HepG2 (cell line): ENCODE data around the gene PYGB. TPM values are rescaled to one million over a fixed set of nuclear protein-coding genes. Genes with fewer than 3 reads are reported as not detected.

Experiments
- ATAC-seq: fragments of 200-7000 bp; cut with Tn5 transposase; 3 replicates; pipeline ENCODE4 v1.9.1; 2020; ENCODE audit warnings: mild to moderate bottlenecking, moderate library complexity
- BruUV-seq: library from RNA; stranded (reverse); fragments of 400-500 nt; replicated peaks from 2 replicates; lab custom pipeline; 2021; lab: Mats Ljungman, UMichigan
- CTCF ChIA-PET: fragments of 300-600 bp; formaldehyde crosslinking; extraction: SDS; loops from one replicate; lab custom pipeline; 2021; ENCODE audit warnings: low total read pairs, inconsistent platforms, low intra/inter-chr PET ratio; lab: Yijun Ruan, JAX
- POLR2A ChIA-PET: fragments of 350-600 bp; sonication (Branson Sonifier 250); formaldehyde crosslinking; loops from one replicate; lab custom pipeline; 2020; ENCODE audit warnings: antibody characterized with exemption, inconsistent platforms; lab: Yijun Ruan, JAX
- DNase-seq: peaks from one replicate; pipeline ENCODE4 v3.0.0-alpha.2; 2015; ENCODE audit warnings: low spot score
- FAIRE-seq: peaks from 3 replicates; lab custom pipeline; 2011; peaks lifted over from hg19 to GRCh38; lab: Jason Lieb, UNC
- H2AFZ ChIP-seq: one replicate; pipeline ENCODE4 v1.6.1; 2011; ENCODE audit warnings: low read length, inconsistent platforms
- H3K27ac ChIP-seq: fragments of 300-600 bp; 3 replicates; pipeline ENCODE4 v1.8.0; 2011; ENCODE audit warnings: mixed run types, mild to moderate bottlenecking, mixed read lengths, low read length, inconsistent platforms; ENCODE audit not compliant: insufficient read depth; ENCODE audit errors: extremely low read length
- H3K27me3 ChIP-seq, 2 experiments: fragments of 200-600 bp in 1 of 2; 2 replicates in 1 of 2; 3 replicates in 1 of 2; pipeline versions ENCODE4 v1.6.0 to v1.8.0; 2011; ENCODE audit warnings: low read length in 2 of 2, mild to moderate bottlenecking in 2 of 2, moderate library complexity in 2 of 2, inconsistent platforms in 1 of 2; ENCODE audit not compliant: insufficient read depth in 2 of 2, control insufficient read depth in 1 of 2
- H3K36me3 ChIP-seq, 2 experiments: fragments of 200-600 bp in 1 of 2; replicated peaks in 1 of 2; 2 replicates in 1 of 2; 3 replicates in 1 of 2; pipeline versions ENCODE4 v1.5.1 to v1.8.0; 2011; ENCODE audit warnings: low read length in 2 of 2, inconsistent platforms in 1 of 2; ENCODE audit not compliant: insufficient read depth in 2 of 2, control insufficient read depth in 1 of 2
- H3K4me1 ChIP-seq: 2 replicates; pipeline ENCODE4 v1.5.1; 2012; ENCODE audit warnings: low read length, inconsistent platforms; ENCODE audit not compliant: insufficient read depth
- H3K4me2 ChIP-seq: 2 replicates; pipeline ENCODE4 v1.6.0; 2011; ENCODE audit warnings: low read depth, low read length, inconsistent platforms
- H3K4me3 ChIP-seq, 3 experiments: fragments of 200-600 bp in 1 of 3; sonication (generic), shearing (Covaris generic) in 1 of 3; replicated peaks in 1 of 3; 2 replicates each; pipeline ENCODE4 v1.5.1; 2011 to 2016; ENCODE audit warnings: low read length in 3 of 3, inconsistent platforms in 2 of 3, low read depth in 2 of 3, mild to moderate bottlenecking in 2 of 3, control low read depth in 1 of 3, mixed read lengths in 1 of 3; ENCODE audit not compliant: insufficient read depth in 1 of 3
- H3K79me2 ChIP-seq: one replicate; pipeline ENCODE4 v1.6.1; 2011; ENCODE audit warnings: low read length, inconsistent platforms; ENCODE audit not compliant: insufficient read depth
- H3K9ac ChIP-seq: 2 replicates; pipeline ENCODE4 v1.6.0; 2011; ENCODE audit warnings: mild to moderate bottlenecking, low read depth, low read length, inconsistent platforms; ENCODE audit not compliant: insufficient read depth
- H3K9me3 ChIP-seq: 2 replicates; pipeline ENCODE4 v1.5.1; 2012; ENCODE audit warnings: mild to moderate bottlenecking, low read length
- H4K20me1 ChIP-seq: 2 replicates; pipeline ENCODE4 v1.6.0; 2011; ENCODE audit warnings: inconsistent platforms, mild to moderate bottlenecking, low read length, moderate library complexity; ENCODE audit not compliant: insufficient read depth
- MTF1 ChIP-seq: sonication (generic); formaldehyde crosslinking; IDR thresholded peaks from 2 replicates; pipeline ENCODE4 v1.5.0; 2020; ENCODE audit warnings: missing genetic modification reagents
- ZNF770 ChIP-seq: sonication (generic); formaldehyde crosslinking; IDR thresholded peaks from 2 replicates; pipeline ENCODE4 v1.5.0; 2020; ENCODE audit warnings: mild to moderate bottlenecking, missing genetic modification reagents
- WGBS: methylation state at CpG from one replicate; pipeline ENCODE4 v1.1.6; 2017; ENCODE audit warnings: low lambda C conversion rate; 5-methylcytosine and 5-hydroxymethylcytosine counted together
- in situ Hi-C: cut with HindIII; loops from 2 replicates; pipeline ENCODE4 v1.10.0; 2017; ENCODE audit warnings: low pct_unique_long_range_greater_than_20kb; ENCODE audit not compliant: extremely low pct_ligation_motif_present
- intact Hi-C: fragments of 100-400 bp; cut with micrococcal nuclease; formaldehyde crosslinking; loops from one replicate; pipeline ENCODE4 v1.10.0; 2022; ENCODE audit not compliant: unreplicated experiment
- polyA plus RNA-seq, 8 experiments: library from polyadenylated mRNA; depleted of rRNA in 3 of 8; stranded (reverse) in 7 of 8; unstranded in 1 of 8; fragments of >200 nt; fragmentation: Illumina TruSeq in 4 of 8; extraction: Trizol in 4 of 8; gene quantifications; 2 replicates each; pipeline versions ENCODE4 v1.2.1 to v1.2.3, GENCODE V29; 2011 to 2016; ENCODE audit warnings: low read depth in 4 of 8, missing spikeins in 1 of 8, mixed read lengths in 1 of 8; ENCODE audit not compliant: insufficient read depth in 1 of 8
- total RNA-seq, 5 experiments: library from RNA; depleted of rRNA; stranded (reverse); fragments of >200 nt; fragmentation: Illumina TruSeq; extraction: Trizol; gene quantifications; 2 replicates each; pipeline ENCODE4 v1.2.3, GENCODE V29; 2016; ENCODE audit warnings: low read depth in 1 of 5
- TF ChIP-seq, protein P1 (sequence below), 2 experiments: fragments of 450-650 bp in 1 of 2; sonication (generic) in 1 of 2; formaldehyde crosslinking in 1 of 2; IDR thresholded peaks; 2 replicates each; pipeline versions ENCODE4 v1.6.1 to v1.8.0; 2016 to 2022; ENCODE audit warnings: antibody characterized with exemption in 1 of 2, mild to moderate bottlenecking in 1 of 2, missing genetic modification reagents in 1 of 2

The PYGB gene
- total and polyA plus RNA-seq, 2 of the 13 experiments (the other 11 are each of a cell fraction or from before 2014, with no cell fraction given) = 24.2 to 86.3 TPM

DNA sequence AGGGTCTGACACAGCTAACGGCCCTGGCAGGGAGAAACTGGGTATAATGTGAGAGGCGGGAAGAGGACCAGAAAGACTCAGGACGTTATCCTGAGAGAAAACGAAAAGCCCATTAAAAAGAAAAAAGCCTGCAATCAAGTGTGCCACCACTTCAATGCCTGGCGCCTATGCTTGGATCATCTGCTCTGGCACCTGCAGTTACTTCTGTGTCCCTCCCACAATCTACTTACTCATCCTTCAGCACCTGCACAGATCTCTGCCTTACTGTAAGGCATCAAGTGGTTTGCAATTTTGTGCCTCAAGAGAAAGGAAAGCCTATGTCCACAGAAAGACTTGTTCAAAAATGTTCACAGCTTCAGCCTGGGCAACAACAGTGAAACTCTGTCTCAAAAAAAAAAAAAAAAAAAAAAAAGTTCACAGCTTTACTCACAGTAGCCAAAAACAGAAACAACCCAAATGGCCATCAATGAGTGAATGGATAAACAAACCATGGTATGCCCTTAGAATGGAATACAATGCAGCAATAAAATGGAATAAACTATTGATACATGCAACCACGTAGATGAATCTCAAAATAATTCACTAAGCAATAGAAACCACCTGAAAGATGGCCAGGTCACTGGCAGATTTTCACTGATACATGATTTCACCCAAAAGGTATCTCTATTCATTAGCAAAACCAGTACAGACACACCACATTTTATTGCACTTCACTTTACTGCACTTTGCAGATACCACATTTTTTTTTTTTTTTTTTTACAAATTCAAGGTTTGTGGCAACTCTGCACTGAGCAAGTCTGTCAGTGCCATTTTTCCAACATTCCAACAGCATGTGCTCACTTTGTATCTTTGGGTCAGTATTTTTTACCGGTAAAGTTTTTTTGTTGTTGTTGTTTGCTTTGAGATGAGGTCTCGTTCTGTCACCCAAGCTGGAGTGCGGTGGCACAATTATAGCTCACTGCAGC is 94.1 kb downstream of the PYGB start:
- no peaks in the 10 kb centered on the region for H3K9me3 ChIP-seq
- H2AFZ ChIP-seq = no peak overlapping the region
- intact Hi-C loops = no loop called here
- DNase-seq (no peak), FAIRE-seq (no peak), ATAC-seq (no peak)
- no peak overlapping the region for H3K9ac ChIP-seq
- peaks cover 4% of the 10 kb centered on the region; the same call in 1 of the 2 replicates for H4K20me1 ChIP-seq
- no peaks in the 10 kb centered on the region for H3K27me3 ChIP-seq
- H3K4me3 ChIP-seq = no peak overlapping the region
- no peak overlapping the region for H3K27ac ChIP-seq
- H3K4me2 ChIP-seq = no peak overlapping the region
- TF ChIP-seq ZNF770 (CRISPR knock-in tag) (peak; percentile 50; the same call in 1 of the 2 replicates), MTF1 (CRISPR knock-in tag) (no peak)
- TF ChIP-seq, protein P1, sequence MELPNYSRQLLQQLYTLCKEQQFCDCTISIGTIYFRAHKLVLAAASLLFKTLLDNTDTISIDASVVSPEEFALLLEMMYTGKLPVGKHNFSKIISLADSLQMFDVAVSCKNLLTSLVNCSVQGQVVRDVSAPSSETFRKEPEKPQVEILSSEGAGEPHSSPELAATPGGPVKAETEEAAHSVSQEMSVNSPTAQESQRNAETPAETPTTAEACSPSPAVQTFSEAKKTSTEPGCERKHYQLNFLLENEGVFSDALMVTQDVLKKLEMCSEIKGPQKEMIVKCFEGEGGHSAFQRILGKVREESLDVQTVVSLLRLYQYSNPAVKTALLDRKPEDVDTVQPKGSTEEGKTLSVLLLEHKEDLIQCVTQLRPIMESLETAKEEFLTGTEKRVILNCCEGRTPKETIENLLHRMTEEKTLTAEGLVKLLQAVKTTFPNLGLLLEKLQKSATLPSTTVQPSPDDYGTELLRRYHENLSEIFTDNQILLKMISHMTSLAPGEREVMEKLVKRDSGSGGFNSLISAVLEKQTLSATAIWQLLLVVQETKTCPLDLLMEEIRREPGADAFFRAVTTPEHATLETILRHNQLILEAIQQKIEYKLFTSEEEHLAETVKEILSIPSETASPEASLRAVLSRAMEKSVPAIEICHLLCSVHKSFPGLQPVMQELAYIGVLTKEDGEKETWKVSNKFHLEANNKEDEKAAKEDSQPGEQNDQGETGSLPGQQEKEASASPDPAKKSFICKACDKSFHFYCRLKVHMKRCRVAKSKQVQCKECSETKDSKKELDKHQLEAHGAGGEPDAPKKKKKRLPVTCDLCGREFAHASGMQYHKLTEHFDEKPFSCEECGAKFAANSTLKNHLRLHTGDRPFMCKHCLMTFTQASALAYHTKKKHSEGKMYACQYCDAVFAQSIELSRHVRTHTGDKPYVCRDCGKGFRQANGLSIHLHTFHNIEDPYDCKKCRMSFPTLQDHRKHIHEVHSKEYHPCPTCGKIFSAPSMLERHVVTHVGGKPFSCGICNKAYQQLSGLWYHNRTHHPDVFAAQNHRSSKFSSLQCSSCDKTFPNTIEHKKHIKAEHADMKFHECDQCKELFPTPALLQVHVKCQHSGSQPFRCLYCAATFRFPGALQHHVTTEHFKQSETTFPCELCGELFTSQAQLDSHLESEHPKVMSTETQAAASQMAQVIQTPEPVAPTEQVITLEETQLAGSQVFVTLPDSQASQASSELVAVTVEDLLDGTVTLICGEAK (IDR thresholded peaks at IDR 0.05) = no peak
- TF ChIP-seq, protein P1 (CRISPR knock-in tag; IDR thresholded peaks at IDR 0.05) = 0 out of 2 replicates have a peak, but pooled peaks have one; percentile 79
- H3K4me1 ChIP-seq = peaks cover 39% of the 10 kb centered on the region
- POLR2A ChIA-PET = interaction anchor here (0.6 kb wide), 1 partner anchor 184 kb away, joined by 3 read pairs; no protein-coding TSS in a partner anchor
- CTCF ChIA-PET = no interaction called here
- peaks cover 40% of the 10 kb centered on the region for H3K79me2 ChIP-seq
- no TSS peak for BruUV-seq
- WGBS = 92% methylated on average over 9 of the region's 9 CpGs
- no peaks in the 10 kb centered on the region for H3K36me3 ChIP-seq
- in situ Hi-C loops = no loop called here
